Neural progenitor cell (in vitro differentiated cells): Measurements from ENCODE around the gene TNIP1.

ENCODE experiments used
- CTCF ChIP-seq: fragments of 200-600 bp; sonication (generic); IDR thresholded peaks from 2 replicates; pipeline ENCODE4 v1.5.1; 2017; ENCODE audit warnings: antibody characterized with exemption, mild to moderate bottlenecking
- EZH2 ChIP-seq: fragments of 200-600 bp; sonication (generic); IDR thresholded peaks from 2 replicates; pipeline ENCODE4 v1.6.1; 2017; ENCODE audit warnings: antibody characterized with exemption, mild to moderate bottlenecking, moderate library complexity

DNA sequence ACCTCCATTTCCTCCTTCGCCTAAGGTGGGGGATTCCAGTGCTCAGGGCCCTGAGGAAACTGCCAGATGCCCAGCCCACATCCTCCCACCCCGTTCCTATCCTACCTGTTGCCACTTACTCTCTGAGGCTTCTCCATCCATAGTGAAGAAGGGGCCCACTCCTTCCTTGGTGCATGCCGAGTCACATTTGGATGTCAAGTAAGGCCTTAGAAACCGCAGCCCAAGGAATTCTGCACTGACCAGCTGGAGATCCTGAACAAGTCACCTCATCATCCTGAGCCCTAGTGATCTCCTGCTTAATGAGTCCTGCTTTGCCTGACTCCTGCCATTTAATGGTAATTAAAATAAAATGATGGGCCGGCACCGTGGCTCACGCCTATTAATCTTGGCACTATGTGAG is 6.7 kb upstream of the TNIP1 start:
- TF ChIP-seq CTCF (no peak), EZH2 (no peak)
